Spleen (tissue), 7 donors: ENCODE results near the gene CABLES1.

Experiments
- POLR2A ChIP-seq, 3 donors: fragments of 450-650 bp; IDR thresholded peaks; one replicate each; pipeline ENCODE4 v1.5.1; 2017; ENCODE audit warnings: antibody characterized with exemption in 3 of 3, mild to moderate bottlenecking in 1 of 3
- POLR2AphosphoS5 ChIP-seq, 3 donors: sonication (generic); formaldehyde crosslinking; IDR thresholded peaks; one replicate each; pipeline ENCODE4 v1.5.1; 2017; ENCODE audit warnings: antibody characterized with exemption in 3 of 3
- TF ChIP-seq, protein P1 (sequence below), 11 experiments: fragments of 200-600 bp in 7 of 11; fragments of 450-650 bp in 4 of 11; sonication (generic) in 4 of 11; IDR thresholded peaks in 8 of 11; conservative IDR thresholded peaks in 3 of 11; 1 replicate in 7 of 11; 2 replicates in 4 of 11; pipeline versions ENCODE4 v1.4.0 to v1.8.0; 2016 to 2021; ENCODE audit warnings: antibody characterized with exemption in 11 of 11, inconsistent platforms in 4 of 11, mild to moderate bottlenecking in 1 of 11
- donor health status: DM: no; HTN: no; CAD: no; lungs with moderate emphysema.
- donor health status: DM: no; HTN: no; CAD: no.
- donor health status: DM: no; HTN: no; CAD: no.

DNA sequence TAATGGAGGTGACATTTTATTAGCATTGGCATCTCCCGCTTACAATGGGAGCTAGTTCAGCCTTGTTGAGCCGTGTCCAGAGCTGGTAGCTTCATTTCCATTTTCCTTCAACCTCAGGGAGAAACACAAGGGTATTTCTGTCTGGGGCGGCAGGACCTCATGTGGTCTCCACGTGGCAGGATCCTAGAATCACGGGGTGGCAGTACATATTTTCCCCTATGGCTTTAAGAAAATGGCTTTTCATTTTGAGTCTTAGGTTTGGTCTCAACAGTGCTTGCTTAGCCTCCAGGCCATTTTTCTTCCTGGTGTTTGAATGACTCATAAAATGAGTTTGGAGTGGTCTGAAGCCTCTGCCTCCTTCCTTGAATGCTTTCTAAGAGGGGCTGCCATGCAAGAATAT, 20.3 kb downstream of the CABLES1 start:
- TF ChIP-seq POLR2A (IDR thresholded peaks at IDR 0.05) (no peak), POLR2AphosphoS5 (IDR thresholded peaks at IDR 0.05) (no peak)
- TF ChIP-seq, protein P1, sequence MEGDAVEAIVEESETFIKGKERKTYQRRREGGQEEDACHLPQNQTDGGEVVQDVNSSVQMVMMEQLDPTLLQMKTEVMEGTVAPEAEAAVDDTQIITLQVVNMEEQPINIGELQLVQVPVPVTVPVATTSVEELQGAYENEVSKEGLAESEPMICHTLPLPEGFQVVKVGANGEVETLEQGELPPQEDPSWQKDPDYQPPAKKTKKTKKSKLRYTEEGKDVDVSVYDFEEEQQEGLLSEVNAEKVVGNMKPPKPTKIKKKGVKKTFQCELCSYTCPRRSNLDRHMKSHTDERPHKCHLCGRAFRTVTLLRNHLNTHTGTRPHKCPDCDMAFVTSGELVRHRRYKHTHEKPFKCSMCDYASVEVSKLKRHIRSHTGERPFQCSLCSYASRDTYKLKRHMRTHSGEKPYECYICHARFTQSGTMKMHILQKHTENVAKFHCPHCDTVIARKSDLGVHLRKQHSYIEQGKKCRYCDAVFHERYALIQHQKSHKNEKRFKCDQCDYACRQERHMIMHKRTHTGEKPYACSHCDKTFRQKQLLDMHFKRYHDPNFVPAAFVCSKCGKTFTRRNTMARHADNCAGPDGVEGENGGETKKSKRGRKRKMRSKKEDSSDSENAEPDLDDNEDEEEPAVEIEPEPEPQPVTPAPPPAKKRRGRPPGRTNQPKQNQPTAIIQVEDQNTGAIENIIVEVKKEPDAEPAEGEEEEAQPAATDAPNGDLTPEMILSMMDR (IDR thresholded peaks at IDR 0.05 in 8 of 11, conservative IDR thresholded peaks at IDR 0.05 in 3 of 11) = no peak
